IMR-90 (cell line): ENCODE results near the gene MAGI1. TPM values are rescaled to one million over a fixed set of nuclear protein-coding genes. Genes with fewer than 3 reads are reported as not detected.

Experiments
- ATAC-seq: fragments of 200-7000 bp; cut with Tn5 transposase; 2 replicates; pipeline ENCODE4 v1.9.1; 2020; ENCODE audit warnings: low read depth, mild to moderate bottlenecking, moderate library complexity
- BruUV-seq: library from RNA; stranded (reverse); fragments of 400-500 nt; replicated peaks from 2 replicates; lab custom pipeline; 2021; lab: Mats Ljungman, UMichigan
- CTCF ChIA-PET: fragments of 300-600 bp; formaldehyde crosslinking; extraction: SDS; loops from one replicate; lab custom pipeline; 2021; ENCODE audit warnings: antibody characterized with exemption; lab: Yijun Ruan, JAX
- POLR2A ChIA-PET: fragments of 300-600 bp; sonication (Branson Sonifier 250); formaldehyde crosslinking; loops from one replicate; lab custom pipeline; 2022; ENCODE audit warnings: antibody characterized with exemption; ENCODE audit not compliant: unreplicated experiment; lab: Charles Lee
- DNase-seq: peaks from one replicate; pipeline ENCODE4 v3.0.0; 2013
- H2AFZ ChIP-seq: replicated peaks from 2 replicates; pipeline ENCODE3; 2013; ENCODE audit warnings: low read length, mild to moderate bottlenecking; ENCODE audit not compliant: poor library complexity
- H2AK5ac ChIP-seq: 2 replicates; pipeline ENCODE4 v1.6.1; 2013; ENCODE audit warnings: low read depth, low read length, inconsistent platforms
- H2AK9ac ChIP-seq: replicated peaks from 2 replicates; pipeline ENCODE3; 2013; ENCODE audit warnings: mild to moderate bottlenecking, low read depth, low read length, moderate library complexity; ENCODE audit not compliant: poor library complexity
- H2BK120ac ChIP-seq: 2 replicates; pipeline ENCODE4 v1.6.1; 2013; ENCODE audit warnings: low read depth, low read length, inconsistent platforms
- H2BK15ac ChIP-seq: 3 replicates; pipeline ENCODE4 v1.6.1; 2013; ENCODE audit warnings: low read depth, low read length, inconsistent platforms
- H2BK20ac ChIP-seq: 2 replicates; pipeline ENCODE4 v1.6.1; 2013; ENCODE audit warnings: low read depth, mild to moderate bottlenecking, inconsistent platforms, low read length, moderate library complexity
- H2BK5ac ChIP-seq: 2 replicates; pipeline ENCODE4 v1.6.1; 2013; ENCODE audit warnings: mild to moderate bottlenecking, low read depth, low read length, inconsistent platforms; ENCODE audit not compliant: poor library complexity, severe bottlenecking
- H3K14ac ChIP-seq: replicated peaks from 2 replicates; pipeline ENCODE4 v1.6.1; 2013; ENCODE audit warnings: low read depth, low read length, inconsistent platforms
- H3K18ac ChIP-seq: 2 replicates; pipeline ENCODE4 v1.6.1; 2013; ENCODE audit warnings: low read depth, low read length, control low read depth
- H3K23ac ChIP-seq: 2 replicates; pipeline ENCODE4 v1.6.1; 2013; ENCODE audit warnings: low read depth, low read length, inconsistent platforms
- H3K27ac ChIP-seq: 2 replicates; pipeline ENCODE4 v1.5.1; 2013; ENCODE audit warnings: mild to moderate bottlenecking, control low read depth, low read length; ENCODE audit not compliant: insufficient read depth
- H3K27me3 ChIP-seq: 2 replicates; pipeline ENCODE4 v1.6.1; 2013; ENCODE audit warnings: low read length; ENCODE audit not compliant: control insufficient read depth, insufficient read depth
- H3K36me3 ChIP-seq: 2 replicates; pipeline ENCODE4 v1.6.1; 2013; ENCODE audit warnings: low read length, mixed read lengths; ENCODE audit not compliant: control insufficient read depth, insufficient read depth
- H3K4ac ChIP-seq: 2 replicates; pipeline ENCODE4 v1.6.1; 2013; ENCODE audit warnings: low read depth, low read length, inconsistent platforms
- H3K4me1 ChIP-seq: 2 replicates; pipeline ENCODE4 v1.6.1; 2013; ENCODE audit warnings: low read length, mixed read lengths; ENCODE audit not compliant: control insufficient read depth, insufficient read depth
- H3K4me2 ChIP-seq: 2 replicates; pipeline ENCODE4 v1.6.1; 2013; ENCODE audit warnings: low read depth, mild to moderate bottlenecking, control low read depth, low read length, moderate library complexity
- H3K4me3 ChIP-seq: 2 replicates; pipeline ENCODE4 v1.5.1; 2013; ENCODE audit warnings: low read depth, mild to moderate bottlenecking, control low read depth, low read length, moderate library complexity; ENCODE audit not compliant: insufficient read depth
- H3K56ac ChIP-seq: 2 replicates; pipeline ENCODE4 v1.6.1; 2013; ENCODE audit warnings: low read length, inconsistent platforms; ENCODE audit not compliant: insufficient read depth; ENCODE audit errors: extremely low read depth
- H3K79me1 ChIP-seq, 2 experiments: 2 replicates each; pipeline ENCODE4 v1.6.1; 2013; ENCODE audit warnings: low read length in 2 of 2, inconsistent platforms in 1 of 2, low read depth in 1 of 2
- H3K9ac ChIP-seq: 2 replicates; pipeline ENCODE4 v1.6.1; 2013; ENCODE audit warnings: low read depth, low read length, control low read depth
- H3K9me1 ChIP-seq: 2 replicates; pipeline ENCODE4 v1.6.1; 2013; ENCODE audit warnings: low read length, inconsistent platforms; ENCODE audit not compliant: insufficient read depth
- H3K9me3 ChIP-seq: 2 replicates; pipeline ENCODE4 v1.6.1; 2013; ENCODE audit warnings: low read length; ENCODE audit not compliant: control insufficient read depth, insufficient read depth
- H4K20me1 ChIP-seq: 2 replicates; pipeline ENCODE4 v1.6.1; 2013; ENCODE audit warnings: low read length, inconsistent platforms; ENCODE audit not compliant: insufficient read depth
- H4K5ac ChIP-seq: 2 replicates; pipeline ENCODE4 v1.6.1; 2013; ENCODE audit warnings: mild to moderate bottlenecking, low read depth, low read length, control low read depth
- H4K8ac ChIP-seq, 2 experiments: 2 replicates each; pipeline ENCODE4 v1.6.1; 2013; ENCODE audit warnings: low read depth in 2 of 2, low read length in 2 of 2, control low read depth in 1 of 2, inconsistent platforms in 1 of 2
- H4K91ac ChIP-seq: 2 replicates; pipeline ENCODE4 v1.6.1; 2013; ENCODE audit warnings: low read depth, low read length, inconsistent platforms; ENCODE audit not compliant: insufficient read depth
- BHLHE40 ChIP-seq: fragments of 150-350 bp; IDR thresholded peaks from 2 replicates; pipeline ENCODE4 v1.6.1; 2016; ENCODE audit warnings: mild to moderate bottlenecking, low read depth, low read length
- CEBPB ChIP-seq: IDR thresholded peaks from 2 replicates; pipeline ENCODE4 v1.6.1; 2012; ENCODE audit warnings: low read depth, low read length, improper control_type of control experiment
- FOS ChIP-seq: fragments of 150-350 bp; IDR thresholded peaks from 2 replicates; pipeline ENCODE4 v1.6.1; 2016; ENCODE audit warnings: low read depth, low read length
- MAFK ChIP-seq: IDR thresholded peaks from 2 replicates; pipeline ENCODE4 v1.6.1; 2012; ENCODE audit warnings: low read depth, low read length, improper control_type of control experiment
- MAZ ChIP-seq: IDR thresholded peaks from 2 replicates; pipeline ENCODE4 v1.6.1; 2012; ENCODE audit warnings: low read depth, mild to moderate bottlenecking, low read length, improper control_type of control experiment, moderate library complexity, borderline replicate concordance
- POLR2A ChIP-seq: IDR thresholded peaks from 2 replicates; pipeline ENCODE4 v1.6.1; 2012; ENCODE audit warnings: mild to moderate bottlenecking, low read depth, low read length
- RCOR1 ChIP-seq: IDR thresholded peaks from 2 replicates; pipeline ENCODE4 v1.6.1; 2012; ENCODE audit warnings: mild to moderate bottlenecking, low read length, improper control_type of control experiment; ENCODE audit not compliant: insufficient replicate concordance
- SMC3 ChIP-seq: fragments of 150-350 bp; IDR thresholded peaks from 2 replicates; pipeline ENCODE4 v1.6.1; 2016; ENCODE audit warnings: low read depth, mild to moderate bottlenecking, antibody characterized with exemption, low read length, moderate library complexity
- WGBS, 2 experiments: methylation state at CpG; one replicate each; pipeline versions ENCODE4 v1.1.5 to v1.1.7; 2013; ENCODE audit warnings: missing lambda C conversion rate in 2 of 2; ENCODE audit not compliant: insufficient read length in 1 of 2; ENCODE audit errors: extremely low coverage in 2 of 2; 5-methylcytosine and 5-hydroxymethylcytosine counted together
- dilution Hi-C: fragments of 300-500 bp; cut with HindIII; formaldehyde crosslinking; loops from one replicate; pipeline ENCODE4 v1.14.3; 2018; ENCODE audit warnings: low sequenced_read_pairs; ENCODE audit not compliant: unreplicated experiment
- in situ Hi-C: fragments of 300-500 bp; cut with MboI; formaldehyde crosslinking; loops from 3 replicates; pipeline ENCODE4 v1.14.3; 2019; ENCODE audit warnings: low sequenced_read_pairs, inconsistent platforms, mixed read lengths
- intact Hi-C: fragments of 100-400 bp; cut with micrococcal nuclease; formaldehyde crosslinking; loops from 2 replicates; pipeline ENCODE4 v1.10.0; 2022
- polyA plus RNA-seq, 3 experiments: library from polyadenylated mRNA; depleted of rRNA; stranded (reverse); fragments of >200 nt; gene quantifications; 2 replicates each; pipeline ENCODE4 v1.2.3, GENCODE V29; 2012; ENCODE audit warnings: low replicate concordance in 1 of 3
- total RNA-seq: library from RNA; depleted of rRNA; stranded (reverse); fragments of >200 nt; gene quantifications from 2 replicates; pipeline ENCODE4 v1.2.3, GENCODE V29; 2012
- TF ChIP-seq, protein P1 (sequence below): fragments of 150-350 bp; IDR thresholded peaks from 2 replicates; pipeline ENCODE4 v1.6.1; 2016; ENCODE audit warnings: low read depth, mild to moderate bottlenecking, low read length, moderate library complexity, borderline replicate concordance

MAGI1 gene
- total and polyA plus RNA-seq, 2 of the 4 experiments (the other 2 are of a cell fraction): 14.5 to 24.2 TPM

DNA sequence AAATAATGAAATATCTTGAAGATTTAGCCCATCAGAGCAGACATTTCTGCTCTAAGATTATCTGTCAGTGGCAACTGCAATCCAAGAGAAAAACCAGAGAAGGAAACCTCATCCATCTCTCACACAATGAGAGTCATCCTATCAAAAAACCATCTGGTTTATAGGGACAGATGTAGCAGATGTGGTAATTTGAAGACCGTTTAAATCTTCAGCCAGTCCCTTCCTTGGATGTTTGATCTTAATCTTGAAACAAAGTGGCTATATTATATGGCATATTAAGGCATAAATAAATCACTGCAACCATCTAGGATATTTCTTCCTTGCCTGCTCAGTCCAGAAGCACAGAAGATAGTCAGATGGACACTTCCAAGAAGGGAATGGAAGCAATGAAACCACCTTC is 305.3 kb downstream of the MAGI1 start:
- Histone ChIP-seq H3K9me3 (no peaks in the 10 kb centered on the region), H2BK20ac (no peak overlapping the region), H4K91ac (no peak overlapping the region), H3K79me1 (peaks cover 7 to 30% of the 10 kb centered on the region in 2 experiments; a peak in 3 of 4 replicates), H2BK120ac (no peak overlapping the region), H2BK5ac (no peak overlapping the region), H3K27me3 (no peaks in the 10 kb centered on the region), H3K9ac (no peak overlapping the region), H2AK9ac (no peak overlapping the region), H2BK15ac (no peak overlapping the region), H3K56ac (no peak overlapping the region), H3K18ac (no peak overlapping the region), H3K36me3 (no peaks in the 10 kb centered on the region), H3K4me2 (no peak overlapping the region), H4K5ac (no peak overlapping the region), H3K4me3 (no peak overlapping the region), H4K20me1 (peaks cover 11% of the 10 kb centered on the region; the same call in 1 of the 2 replicates), H3K4me1 (peaks cover 6% of the 10 kb centered on the region), H3K9me1 (0 out of 2 replicates have a peak, but pooled peaks cover 3% of the 10 kb centered on the region), H2AK5ac (peak overlapping the region; percentile 15; the same call in 1 of the 2 replicates), H3K27ac (no peak overlapping the region), H2AFZ (no peak overlapping the region), H3K14ac (no peak overlapping the region), H3K23ac (no peak overlapping the region), H4K8ac (no peak overlapping the region), H3K4ac (no peak overlapping the region)
- ATAC-seq: no peak
- WGBS, 2 experiments: no CpG with 5 or more reads among the region's 1 CpG
- CTCF ChIA-PET: no interaction called here
- TF ChIP-seq CEBPB: no peak
- TF ChIP-seq POLR2A: no peak
- no peak for TF ChIP-seq SMC3
- TF ChIP-seq BHLHE40: no peak
- TF ChIP-seq MAFK: no peak
- no peak for TF ChIP-seq RCOR1
- TF ChIP-seq FOS: no peak
- TF ChIP-seq MAZ: no peak
- TF ChIP-seq, protein P1, sequence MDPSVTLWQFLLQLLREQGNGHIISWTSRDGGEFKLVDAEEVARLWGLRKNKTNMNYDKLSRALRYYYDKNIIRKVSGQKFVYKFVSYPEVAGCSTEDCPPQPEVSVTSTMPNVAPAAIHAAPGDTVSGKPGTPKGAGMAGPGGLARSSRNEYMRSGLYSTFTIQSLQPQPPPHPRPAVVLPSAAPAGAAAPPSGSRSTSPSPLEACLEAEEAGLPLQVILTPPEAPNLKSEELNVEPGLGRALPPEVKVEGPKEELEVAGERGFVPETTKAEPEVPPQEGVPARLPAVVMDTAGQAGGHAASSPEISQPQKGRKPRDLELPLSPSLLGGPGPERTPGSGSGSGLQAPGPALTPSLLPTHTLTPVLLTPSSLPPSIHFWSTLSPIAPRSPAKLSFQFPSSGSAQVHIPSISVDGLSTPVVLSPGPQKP: no peak
- intact Hi-C loops (no loop called here), in situ Hi-C loops (loop anchor here (10.0 to 25.0 kb wide), 2 partner anchors 389 to 1196 kb away; no protein-coding TSS in a partner anchor), dilution Hi-C loops (no loop called here)
- DNase-seq: no peak
- POLR2A ChIA-PET: no interaction called here
- BruUV-seq: no TSS peak
